Measurements from ENCODE around the gene RPS16. TPM values are rescaled to one million over a fixed set of nuclear protein-coding genes. Genes with fewer than 3 reads are reported as not detected.

RPS16 gene
- total RNA-seq, 1 experiment from 2014 or later, result 66.0 TPM

DNA sequence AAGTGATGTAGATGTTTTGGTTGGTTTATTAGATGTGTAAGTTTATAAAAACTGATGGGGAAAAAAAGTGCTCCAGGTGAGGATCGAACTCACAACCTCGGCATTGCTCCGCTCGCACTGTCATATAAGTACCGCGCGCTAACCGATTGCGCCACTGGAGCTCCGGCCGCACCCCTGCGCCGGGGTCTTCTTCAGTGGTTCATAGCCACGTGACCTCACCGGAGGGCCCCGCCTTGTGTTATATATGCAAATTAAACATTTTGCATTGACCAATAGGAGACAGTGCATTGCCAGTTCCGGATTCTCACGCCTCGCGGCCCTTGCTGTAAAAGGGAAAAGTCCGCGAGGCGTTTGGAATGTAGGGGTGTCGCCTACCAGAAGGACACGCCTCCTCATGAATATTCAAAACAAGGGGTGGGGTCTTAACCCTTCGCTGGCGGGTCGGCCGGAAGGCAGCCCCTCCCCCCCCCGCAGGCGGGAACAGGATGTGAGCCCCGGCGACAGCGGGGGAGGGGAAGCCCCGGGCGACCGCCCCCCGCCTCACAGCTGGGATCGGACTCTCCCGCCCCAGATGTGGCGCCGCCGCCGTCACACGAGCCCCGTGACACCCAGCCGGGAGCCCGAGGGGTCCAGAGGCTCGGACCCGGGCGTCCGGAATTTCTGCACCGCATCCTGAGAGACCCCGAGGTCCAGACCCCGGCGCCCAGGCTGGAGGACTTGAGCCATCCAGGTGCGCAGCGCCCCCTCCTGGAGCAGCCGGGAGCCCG, 23.5 kb downstream of the RPS16 start, which contains the start of gene PLEKHG2:
Gene PLEKHG2 (plus strand): TSS at position 570 of the 767 bp plus-strand sequence. CDS start 1,418 bp downstream, outside the sequence.
- DNase-seq (ENCODE audit: low read depth, low spot score), result peak; percentile 99
- in situ Hi-C loops (cut with HindIII; ENCODE audit: low pct_unique_long_range_greater_than_20kb, low sequenced_read_pairs), result no loop called here

GRCh38 chr19:39411832-39412099, 24.0 kb downstream of the RPS16 start:
- peak; percentile 91 for DNase-seq (ENCODE audit: low read depth, low spot score)
- in situ Hi-C loops (cut with HindIII; ENCODE audit: low pct_unique_long_range_greater_than_20kb, low sequenced_read_pairs), result no loop called here

DNA sequence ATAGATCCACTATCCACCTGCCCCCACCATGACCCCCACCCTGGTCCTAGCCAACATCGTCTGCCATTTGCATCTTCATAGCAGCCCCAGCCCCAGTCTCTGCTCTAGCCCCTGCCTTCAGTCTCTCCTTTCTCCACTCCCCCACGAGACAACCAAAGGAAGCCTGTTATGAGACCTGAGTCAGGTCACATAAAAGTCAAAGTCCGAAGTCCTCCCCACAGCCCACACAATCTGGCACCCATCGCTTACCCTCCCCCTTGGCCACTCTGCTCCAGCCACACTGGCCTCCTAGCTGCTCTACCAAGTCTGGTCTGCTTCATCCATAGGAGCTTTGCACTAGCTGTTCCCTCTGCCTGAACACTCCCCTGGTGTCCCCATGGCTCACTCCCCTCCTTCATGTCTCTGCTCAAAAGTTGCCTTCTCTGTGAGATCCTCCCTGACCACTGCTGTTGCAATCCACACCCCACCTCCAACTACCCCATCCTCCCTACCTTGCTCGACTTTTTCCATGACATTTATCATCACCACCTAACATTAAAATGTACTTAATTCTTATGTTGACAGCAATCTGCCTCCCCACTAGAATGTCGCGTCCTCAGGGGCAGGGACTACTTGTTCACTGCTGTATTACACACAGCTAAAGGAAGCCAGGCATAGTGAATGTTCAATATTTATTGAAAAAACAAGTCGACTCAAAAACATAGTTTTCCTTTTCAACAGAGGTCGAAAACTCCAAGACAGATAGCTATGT, 24.5 kb downstream of the RPS16 start:
- in situ Hi-C loops (cut with HindIII; ENCODE audit: low pct_unique_long_range_greater_than_20kb, low sequenced_read_pairs), result no loop called here
- no peak for DNase-seq (ENCODE audit: low read depth, low spot score)

GRCh38 chr19:39410831-39411080, 25.0 kb downstream of the RPS16 start:
- no peak for DNase-seq (ENCODE audit: low read depth, low spot score)
- in situ Hi-C loops (cut with HindIII; ENCODE audit: low pct_unique_long_range_greater_than_20kb, low sequenced_read_pairs), result no loop called here

DNA sequence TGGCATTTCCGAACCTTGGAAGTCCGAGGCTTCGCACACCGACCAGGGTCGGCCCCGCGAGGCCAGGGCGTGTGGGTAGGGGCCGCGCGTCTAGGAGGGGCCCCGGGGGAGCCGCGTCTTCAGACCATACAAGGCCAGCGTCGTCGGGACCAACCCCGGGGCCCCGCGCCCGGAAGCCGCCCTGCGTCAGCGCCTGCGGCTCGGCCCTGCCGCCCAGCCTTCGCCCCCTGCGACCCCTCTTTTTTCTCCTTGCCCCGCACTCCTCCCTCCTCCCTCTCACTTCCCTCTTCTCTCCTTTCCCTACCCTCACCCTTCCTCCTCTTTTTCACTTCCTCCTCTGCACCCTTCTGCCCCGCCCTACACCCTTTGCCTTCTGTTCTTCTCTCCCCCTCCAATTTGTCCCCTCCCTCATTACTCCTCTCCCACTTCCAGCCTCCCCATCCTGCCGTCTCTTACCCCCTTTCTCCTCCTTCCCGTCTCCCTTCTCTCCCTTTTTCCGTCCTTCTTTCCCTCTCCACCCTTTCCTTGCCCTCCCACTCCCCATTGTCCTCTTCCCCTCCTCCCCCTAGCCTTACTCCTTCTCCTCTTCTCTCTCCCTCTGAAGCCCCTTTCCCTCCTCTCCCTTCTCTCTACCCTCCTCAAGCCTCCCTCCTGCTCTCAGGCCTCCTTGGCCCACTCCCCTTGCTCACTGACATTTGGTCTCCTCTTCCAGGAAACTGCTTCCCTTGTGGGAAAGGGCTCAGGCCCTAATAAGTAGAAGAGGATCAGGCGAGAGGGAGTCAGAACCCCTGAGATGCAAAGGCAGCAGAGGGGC, 25.5 kb downstream of the RPS16 start:
- no peak for DNase-seq (ENCODE audit: low read depth, low spot score)
- in situ Hi-C loops (cut with HindIII; ENCODE audit: low pct_unique_long_range_greater_than_20kb, low sequenced_read_pairs), result no loop called here

- in situ Hi-C loops (cut with HindIII; ENCODE audit: low pct_unique_long_range_greater_than_20kb, low sequenced_read_pairs), result no loop called here
- no peak for DNase-seq (ENCODE audit: low read depth, low spot score)
These were observed 26.3 kb downstream of the RPS16 start for GRCh38 chr19:39409208-39410016.

- in situ Hi-C loops (cut with HindIII; ENCODE audit: low pct_unique_long_range_greater_than_20kb, low sequenced_read_pairs), result no loop called here
- DNase-seq (ENCODE audit: low read depth, low spot score), result peak; percentile 41
These were observed 27.1 kb downstream of the RPS16 start for GRCh38 chr19:39408392-39409207.

DNA sequence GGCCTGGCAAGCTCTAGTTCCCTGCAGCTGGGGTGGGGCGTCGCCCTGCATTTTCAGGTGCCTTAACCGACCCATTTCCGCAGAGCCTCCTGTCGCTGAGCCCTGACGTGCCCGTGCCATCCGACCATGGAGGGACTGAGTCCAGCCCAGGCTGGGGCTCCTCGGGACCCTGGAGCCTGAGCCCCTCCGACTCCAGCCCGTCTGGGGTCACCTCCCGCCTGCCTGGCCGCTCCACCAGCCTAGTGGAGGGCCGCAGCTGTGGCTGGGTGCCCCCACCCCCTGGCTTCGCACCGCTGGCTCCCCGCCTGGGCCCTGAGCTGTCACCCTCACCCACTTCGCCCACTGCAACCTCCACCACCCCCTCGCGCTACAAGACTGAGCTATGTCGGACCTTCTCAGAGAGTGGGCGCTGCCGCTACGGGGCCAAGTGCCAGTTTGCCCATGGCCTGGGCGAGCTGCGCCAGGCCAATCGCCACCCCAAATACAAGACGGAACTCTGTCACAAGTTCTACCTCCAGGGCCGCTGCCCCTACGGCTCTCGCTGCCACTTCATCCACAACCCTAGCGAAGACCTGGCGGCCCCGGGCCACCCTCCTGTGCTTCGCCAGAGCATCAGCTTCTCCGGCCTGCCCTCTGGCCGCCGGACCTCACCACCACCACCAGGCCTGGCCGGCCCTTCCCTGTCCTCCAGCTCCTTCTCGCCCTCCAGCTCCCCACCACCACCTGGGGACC, 27.9 kb downstream of the RPS16 start:
- DNase-seq (ENCODE audit: low read depth, low spot score), result no peak

GRCh38 chr19:39407410-39407659, 28.4 kb downstream of the RPS16 start:
- in situ Hi-C loops (cut with HindIII; ENCODE audit: low pct_unique_long_range_greater_than_20kb, low sequenced_read_pairs), result no loop called here

More for the DNA sequence above, 27.9 kb downstream of the RPS16 start:
- in situ Hi-C loops (cut with HindIII; ENCODE audit: low pct_unique_long_range_greater_than_20kb, low sequenced_read_pairs), result no loop called here

DNA sequence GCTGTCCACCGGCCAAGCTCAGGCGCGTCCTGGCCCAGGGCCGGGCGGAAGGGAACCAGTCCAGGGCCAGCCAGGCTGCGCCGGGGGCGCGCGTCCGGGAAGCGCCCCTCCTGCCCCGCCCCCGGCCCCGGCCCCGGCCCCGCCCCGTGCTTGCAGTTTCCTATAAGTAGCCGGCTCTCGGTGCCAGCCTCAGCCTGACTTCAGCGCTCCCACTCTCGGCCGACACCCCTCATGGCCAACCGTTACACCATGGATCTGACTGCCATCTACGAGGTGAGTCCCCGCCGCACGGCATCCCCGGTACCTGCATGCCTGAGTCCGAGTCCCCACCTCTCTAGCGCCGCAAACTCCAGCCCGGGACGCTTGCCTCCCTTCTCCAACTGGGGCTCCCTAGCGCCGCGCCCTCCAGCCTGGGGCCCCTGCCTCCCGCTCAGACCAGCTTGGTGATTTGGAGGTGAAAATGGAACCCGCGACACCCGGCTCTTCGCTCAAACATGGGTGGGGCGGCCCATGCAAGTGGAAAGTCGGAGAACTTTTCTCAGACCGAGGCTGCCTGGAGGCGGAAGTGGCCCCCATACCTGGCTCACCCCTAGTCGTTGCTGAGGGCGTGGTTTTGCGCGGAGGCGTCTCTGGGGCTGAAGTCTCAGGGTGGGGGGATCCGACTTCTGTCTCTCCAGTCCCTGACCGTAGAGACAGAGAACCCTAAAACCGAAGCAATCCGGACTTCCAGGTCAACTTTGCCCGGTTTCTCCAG, 28.9 kb downstream of the RPS16 start, which contains the start of gene ZFP36:
Gene ZFP36 (plus strand): TSS at position 192 of the 754 bp plus-strand sequence. CDS start 58 bp downstream, at position 250.
- in situ Hi-C loops (cut with HindIII; ENCODE audit: low pct_unique_long_range_greater_than_20kb, low sequenced_read_pairs), result no loop called here
- DNase-seq (ENCODE audit: low read depth, low spot score), result peak; percentile 73

More at GRCh38 chr19:39407410-39407659, 28.4 kb downstream of the RPS16 start:
- no peak for DNase-seq (ENCODE audit: low read depth, low spot score)

- in situ Hi-C loops (cut with HindIII; ENCODE audit: low pct_unique_long_range_greater_than_20kb, low sequenced_read_pairs), result no loop called here
- no peak for DNase-seq (ENCODE audit: low read depth, low spot score)
These were observed 29.6 kb downstream of the RPS16 start for GRCh38 chr19:39405958-39406655.

DNA sequence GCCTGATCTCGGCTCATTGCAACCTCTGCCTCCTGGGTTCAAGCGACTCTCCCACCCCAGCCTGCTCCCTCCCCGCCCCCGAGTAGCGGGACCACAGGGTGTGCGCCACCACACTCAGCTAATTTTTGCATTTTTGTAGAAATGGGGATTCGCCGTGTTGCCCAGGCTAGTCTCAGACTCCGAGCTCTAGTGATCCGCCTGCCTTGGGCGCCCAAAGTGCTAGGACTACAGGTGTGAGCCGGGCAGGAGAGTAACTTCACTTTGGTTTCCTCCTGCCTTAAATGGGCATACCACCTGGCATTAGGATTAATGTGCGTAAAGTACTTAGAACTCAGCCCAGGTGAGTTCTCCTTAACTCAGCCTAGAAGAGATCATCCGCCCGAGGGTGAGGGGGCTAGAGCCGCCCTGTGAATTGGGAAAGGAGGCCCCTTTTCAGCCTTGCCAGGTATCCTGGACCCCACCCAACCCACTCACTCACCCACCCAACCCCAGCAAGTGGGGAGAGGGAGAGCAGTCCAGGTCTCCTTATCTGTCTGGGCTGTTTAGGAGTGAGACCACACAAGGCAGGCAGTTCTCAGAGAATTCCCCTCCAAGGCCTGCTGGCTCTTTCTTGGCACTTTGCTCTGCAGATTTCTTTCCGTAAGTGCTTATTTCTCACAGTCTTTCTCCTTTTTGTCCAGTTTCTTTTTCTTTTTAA, 30.3 kb downstream of the RPS16 start:
- DNase-seq (ENCODE audit: low read depth, low spot score), result no peak
- in situ Hi-C loops (cut with HindIII; ENCODE audit: low pct_unique_long_range_greater_than_20kb, low sequenced_read_pairs), result no loop called here

DNA sequence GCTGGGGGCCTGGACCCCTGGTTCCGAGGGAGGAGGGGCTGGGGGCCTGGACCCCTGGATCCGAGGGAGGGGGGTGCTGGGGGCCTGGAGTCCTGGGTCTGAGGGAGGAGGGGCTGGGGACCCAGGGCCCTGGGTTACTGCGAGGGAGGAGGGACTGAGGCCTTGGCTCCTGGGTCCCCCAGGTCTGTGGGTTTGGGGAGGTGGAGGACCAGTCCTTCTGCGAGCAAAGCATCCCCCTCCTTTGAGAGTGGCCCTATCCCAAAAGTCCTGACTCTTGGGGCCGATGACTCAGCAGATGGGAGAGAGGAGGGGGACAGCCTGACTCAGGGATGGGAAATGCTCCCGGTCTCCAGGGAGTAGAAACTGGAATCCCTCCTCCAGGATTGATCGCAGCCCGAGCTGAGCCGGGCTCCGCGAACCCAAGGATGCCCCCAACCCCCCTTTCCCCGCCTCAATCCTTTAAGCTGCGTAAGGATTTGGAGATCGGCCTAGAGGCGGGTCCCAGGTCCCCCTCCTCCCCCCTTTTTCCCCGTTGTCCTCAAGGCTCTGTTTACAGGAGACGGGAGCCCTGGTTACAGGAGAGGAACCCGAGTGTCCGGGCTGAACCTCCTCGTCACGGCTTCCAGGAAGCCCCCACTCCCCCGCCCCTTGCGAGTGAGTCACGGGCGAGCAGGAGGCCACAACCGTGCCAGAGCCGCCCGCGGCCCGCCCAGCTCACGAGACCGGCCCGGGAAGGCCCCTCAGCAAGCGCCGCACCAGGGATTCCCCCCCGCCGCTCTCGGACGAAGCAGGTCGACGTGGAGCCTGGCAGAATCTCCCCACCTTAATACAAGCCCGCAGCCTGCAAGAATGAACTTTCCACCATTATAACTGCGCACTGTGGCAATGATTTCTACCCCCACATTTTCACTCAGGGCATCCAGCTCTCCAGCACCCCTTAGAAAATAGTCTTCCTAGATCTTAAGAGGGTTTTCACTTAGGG, 32.1 kb downstream of the RPS16 start:
- in situ Hi-C loops (cut with HindIII; ENCODE audit: low pct_unique_long_range_greater_than_20kb, low sequenced_read_pairs), result no loop called here
- DNase-seq (ENCODE audit: low read depth, low spot score), result no peak
